ENCODE results near the gene GLIS2. TPM values are rescaled to one million over a fixed set of nuclear protein-coding genes. Genes with fewer than 3 reads are reported as not detected.

GLIS2 gene
- total RNA-seq, 1 donor from 2014 or later, result 62.8 TPM

DNA sequence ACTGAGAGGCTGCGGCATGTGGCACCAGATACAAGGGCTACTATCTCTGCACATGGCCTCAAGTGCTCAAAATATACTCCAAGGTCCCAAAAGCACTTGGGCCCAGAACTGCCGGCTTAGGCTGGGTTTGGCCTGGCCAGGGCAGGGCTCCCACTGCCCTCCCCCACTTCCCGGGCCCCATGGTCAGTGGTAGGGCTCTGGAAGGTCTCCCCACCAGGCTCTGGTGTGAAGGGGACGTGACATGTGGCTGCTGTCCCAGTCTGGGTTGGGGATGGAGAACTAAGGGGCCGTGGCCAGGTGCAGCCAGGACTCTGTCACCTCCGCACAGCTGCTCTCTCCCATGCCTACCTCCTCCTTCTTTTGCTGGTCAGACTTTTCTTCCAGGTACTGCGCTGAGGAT lies 41.0 kb downstream of the GLIS2 start:
- Mint-ChIP-seq H3K36me3 (ENCODE audit: low read depth) (no peaks in the 10 kb centered on the region), H3K27ac (ENCODE audit: unreplicated experiment) (no peak overlapping the region), H3K4me3 (ENCODE audit: unreplicated experiment) (no peak overlapping the region), H3K27me3 (ENCODE audit: low read depth) (no peaks in the 10 kb centered on the region), H3K4me1 (ENCODE audit: low read depth) (peaks cover 3% of the 10 kb centered on the region), H3K9me3 (ENCODE audit: low read depth) (no peaks in the 10 kb centered on the region)
- no peak for DNase-seq (ENCODE audit: low spot score)
- TF ChIP-seq, protein P1, sequence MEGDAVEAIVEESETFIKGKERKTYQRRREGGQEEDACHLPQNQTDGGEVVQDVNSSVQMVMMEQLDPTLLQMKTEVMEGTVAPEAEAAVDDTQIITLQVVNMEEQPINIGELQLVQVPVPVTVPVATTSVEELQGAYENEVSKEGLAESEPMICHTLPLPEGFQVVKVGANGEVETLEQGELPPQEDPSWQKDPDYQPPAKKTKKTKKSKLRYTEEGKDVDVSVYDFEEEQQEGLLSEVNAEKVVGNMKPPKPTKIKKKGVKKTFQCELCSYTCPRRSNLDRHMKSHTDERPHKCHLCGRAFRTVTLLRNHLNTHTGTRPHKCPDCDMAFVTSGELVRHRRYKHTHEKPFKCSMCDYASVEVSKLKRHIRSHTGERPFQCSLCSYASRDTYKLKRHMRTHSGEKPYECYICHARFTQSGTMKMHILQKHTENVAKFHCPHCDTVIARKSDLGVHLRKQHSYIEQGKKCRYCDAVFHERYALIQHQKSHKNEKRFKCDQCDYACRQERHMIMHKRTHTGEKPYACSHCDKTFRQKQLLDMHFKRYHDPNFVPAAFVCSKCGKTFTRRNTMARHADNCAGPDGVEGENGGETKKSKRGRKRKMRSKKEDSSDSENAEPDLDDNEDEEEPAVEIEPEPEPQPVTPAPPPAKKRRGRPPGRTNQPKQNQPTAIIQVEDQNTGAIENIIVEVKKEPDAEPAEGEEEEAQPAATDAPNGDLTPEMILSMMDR (IDR thresholded peaks at IDR 0.05), result no peak

DNA sequence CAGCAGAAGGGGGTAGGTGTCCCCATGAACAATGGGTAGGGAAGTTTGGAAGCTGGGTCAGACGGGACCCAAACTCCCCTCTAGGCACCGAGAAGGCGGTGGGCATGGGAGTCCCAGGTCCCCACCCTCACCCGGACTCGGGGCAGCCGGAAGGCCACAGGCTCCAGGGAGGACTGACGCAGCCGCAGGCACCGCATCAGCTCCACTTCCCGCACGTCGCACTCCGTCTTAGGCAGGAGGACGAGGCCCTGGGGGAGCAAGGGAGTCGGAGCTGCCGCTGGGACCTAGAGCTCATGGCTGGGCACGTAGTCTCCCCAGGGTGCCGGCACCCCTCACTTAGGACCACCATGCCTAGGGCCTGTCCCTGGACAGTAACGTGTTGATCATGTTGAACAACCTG lies 42.4 kb downstream of the GLIS2 start:
- H3K4me3 Mint-ChIP-seq (ENCODE audit: unreplicated experiment), result no peak overlapping the region
- no peak for DNase-seq (ENCODE audit: low spot score)
- no peaks in the 10 kb centered on the region for H3K27me3 Mint-ChIP-seq (ENCODE audit: low read depth)
- H3K36me3 Mint-ChIP-seq (ENCODE audit: low read depth), result no peaks in the 10 kb centered on the region
- H3K9me3 Mint-ChIP-seq (ENCODE audit: low read depth), result no peaks in the 10 kb centered on the region
- no peaks in the 10 kb centered on the region for H3K4me1 Mint-ChIP-seq (ENCODE audit: low read depth)
- TF ChIP-seq, protein P1 (IDR thresholded peaks at IDR 0.05), result no peak
- H3K27ac Mint-ChIP-seq (ENCODE audit: unreplicated experiment), result no peak overlapping the region

DNA sequence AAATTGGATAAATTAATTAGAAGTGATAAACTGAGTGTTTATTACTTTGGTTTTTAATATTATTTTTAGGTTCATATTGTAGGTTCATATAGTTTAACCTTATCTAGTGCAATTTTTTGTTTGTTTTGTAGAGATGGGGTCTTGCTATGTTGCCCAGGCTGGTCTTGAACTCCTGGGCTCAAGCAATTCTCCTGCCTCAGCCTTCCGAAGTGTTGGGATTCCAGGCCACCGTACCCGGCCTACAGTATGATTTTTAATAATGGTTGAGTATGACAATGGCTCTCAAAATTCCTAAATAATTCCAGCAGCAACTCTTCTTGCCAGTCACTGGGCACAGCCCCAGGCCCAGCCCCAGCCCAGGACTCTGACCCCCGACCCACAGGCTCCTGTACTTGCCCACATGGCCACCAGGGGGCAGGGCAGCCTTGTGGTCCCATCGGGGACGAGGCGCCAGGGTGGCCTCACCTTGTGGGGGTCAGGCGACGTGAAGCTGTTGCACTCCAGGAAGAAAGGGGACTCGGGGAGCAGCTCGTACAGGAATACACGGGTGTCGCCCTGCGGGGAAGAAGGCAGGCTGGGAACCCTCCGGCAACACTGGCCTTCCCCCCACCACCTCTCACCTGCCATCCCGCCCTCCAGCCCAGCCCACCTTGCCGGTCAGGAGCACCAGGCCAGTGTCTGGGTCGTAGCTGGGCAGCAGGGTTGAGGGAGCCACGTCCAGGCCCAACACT lies 43.1 kb downstream of the GLIS2 start:
- Mint-ChIP-seq H3K27ac (ENCODE audit: unreplicated experiment) (no peak overlapping the region), H3K9me3 (ENCODE audit: low read depth) (no peaks in the 10 kb centered on the region), H3K36me3 (ENCODE audit: low read depth) (peaks cover under 1% of the 10 kb centered on the region), H3K4me3 (ENCODE audit: unreplicated experiment) (no peak overlapping the region), H3K4me1 (ENCODE audit: low read depth) (no peaks in the 10 kb centered on the region), H3K27me3 (ENCODE audit: low read depth) (no peaks in the 10 kb centered on the region)
- TF ChIP-seq, protein P1 (IDR thresholded peaks at IDR 0.05), result peak; percentile 99
- DNase-seq (ENCODE audit: low spot score), result no peak

DNA sequence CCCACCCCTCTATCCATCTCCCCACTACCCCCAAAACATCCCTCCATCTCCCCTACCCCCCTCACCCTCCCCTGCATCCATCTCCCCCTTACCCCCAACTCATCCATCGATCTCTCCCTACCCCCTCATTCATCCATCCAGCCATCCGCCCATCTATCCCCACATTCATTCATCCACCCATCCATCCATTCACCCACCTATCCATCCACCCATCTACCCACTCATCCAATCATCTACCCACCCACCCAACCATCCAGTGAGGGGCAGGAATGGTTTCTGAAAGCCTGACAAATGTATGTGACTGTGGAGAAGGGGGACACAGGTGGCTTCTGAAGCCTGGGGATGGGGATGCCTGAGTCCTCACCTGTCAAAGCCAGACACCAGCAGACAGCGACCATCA lies 44.0 kb downstream of the GLIS2 start:
- H3K27me3 Mint-ChIP-seq (ENCODE audit: low read depth), result no peaks in the 10 kb centered on the region
- no peak for DNase-seq (ENCODE audit: low spot score)
- no peaks in the 10 kb centered on the region for H3K9me3 Mint-ChIP-seq (ENCODE audit: low read depth)
- peaks cover 1% of the 10 kb centered on the region for H3K36me3 Mint-ChIP-seq (ENCODE audit: low read depth)
- TF ChIP-seq, protein P1 (IDR thresholded peaks at IDR 0.05), result no peak
- no peak overlapping the region for H3K4me3 Mint-ChIP-seq (ENCODE audit: unreplicated experiment)
- no peak overlapping the region for H3K27ac Mint-ChIP-seq (ENCODE audit: unreplicated experiment)
- H3K4me1 Mint-ChIP-seq (ENCODE audit: low read depth), result no peaks in the 10 kb centered on the region

DNA sequence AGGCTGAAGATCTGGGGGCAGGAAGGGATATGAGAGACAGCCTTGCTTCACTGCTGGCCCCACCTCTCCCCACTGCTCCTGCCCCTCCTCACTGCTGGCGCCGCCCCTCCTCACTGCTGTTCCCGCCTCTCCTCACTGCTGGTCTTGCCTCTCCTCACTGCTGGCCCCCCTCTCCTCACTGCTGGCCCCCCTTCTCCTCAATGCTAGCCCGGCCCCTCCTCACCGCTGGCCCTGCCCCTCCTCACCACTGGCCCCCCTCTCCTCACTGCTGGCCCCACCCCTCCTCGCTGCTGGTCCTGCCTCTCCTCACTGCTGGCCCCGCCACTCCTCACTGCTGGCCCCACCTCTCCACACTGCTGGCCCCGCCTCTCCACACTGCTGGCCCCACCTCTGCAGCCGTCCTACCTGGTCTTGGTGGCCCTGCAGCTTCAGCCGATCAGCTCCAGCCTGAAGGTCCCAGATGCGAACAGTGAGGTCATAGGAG lies 44.7 kb downstream of the GLIS2 start:
- no peaks in the 10 kb centered on the region for H3K9me3 Mint-ChIP-seq (ENCODE audit: low read depth)

More for the DNA sequence above, 44.7 kb downstream of the GLIS2 start:
- H3K4me1 Mint-ChIP-seq (ENCODE audit: low read depth), result no peaks in the 10 kb centered on the region
- H3K27ac Mint-ChIP-seq (ENCODE audit: unreplicated experiment), result no peak overlapping the region
- H3K36me3 Mint-ChIP-seq (ENCODE audit: low read depth), result peaks cover 1% of the 10 kb centered on the region
- H3K27me3 Mint-ChIP-seq (ENCODE audit: low read depth), result no peaks in the 10 kb centered on the region
- no peak for DNase-seq (ENCODE audit: low spot score)
- TF ChIP-seq, protein P1 (IDR thresholded peaks at IDR 0.05), result no peak
- H3K4me3 Mint-ChIP-seq (ENCODE audit: unreplicated experiment), result no peak overlapping the region
